T-helper 9 cell (primary cell): ENCODE results near the gene FAAH2.
"Not testable (repeated sequence)": the region's sequence is repeated elsewhere in the genome, so short reads cannot be mapped to it uniquely, and the experiment has no call there.

Source experiments
- DNase-seq: peaks from one replicate; pipeline ENCODE4 v3.0.0-alpha.2; 2020
- total RNA-seq, 2 donors: gene quantifications; one replicate each; lab custom pipeline; 2026; lab: John Stamatoyannopoulos, UW

The FAAH2 gene, protein sequence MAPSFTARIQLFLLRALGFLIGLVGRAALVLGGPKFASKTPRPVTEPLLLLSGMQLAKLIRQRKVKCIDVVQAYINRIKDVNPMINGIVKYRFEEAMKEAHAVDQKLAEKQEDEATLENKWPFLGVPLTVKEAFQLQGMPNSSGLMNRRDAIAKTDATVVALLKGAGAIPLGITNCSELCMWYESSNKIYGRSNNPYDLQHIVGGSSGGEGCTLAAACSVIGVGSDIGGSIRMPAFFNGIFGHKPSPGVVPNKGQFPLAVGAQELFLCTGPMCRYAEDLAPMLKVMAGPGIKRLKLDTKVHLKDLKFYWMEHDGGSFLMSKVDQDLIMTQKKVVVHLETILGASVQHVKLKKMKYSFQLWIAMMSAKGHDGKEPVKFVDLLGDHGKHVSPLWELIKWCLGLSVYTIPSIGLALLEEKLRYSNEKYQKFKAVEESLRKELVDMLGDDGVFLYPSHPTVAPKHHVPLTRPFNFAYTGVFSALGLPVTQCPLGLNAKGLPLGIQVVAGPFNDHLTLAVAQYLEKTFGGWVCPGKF
- total RNA-seq, result 11.1 to 15.1 reads per million in 2 donors

DNA sequence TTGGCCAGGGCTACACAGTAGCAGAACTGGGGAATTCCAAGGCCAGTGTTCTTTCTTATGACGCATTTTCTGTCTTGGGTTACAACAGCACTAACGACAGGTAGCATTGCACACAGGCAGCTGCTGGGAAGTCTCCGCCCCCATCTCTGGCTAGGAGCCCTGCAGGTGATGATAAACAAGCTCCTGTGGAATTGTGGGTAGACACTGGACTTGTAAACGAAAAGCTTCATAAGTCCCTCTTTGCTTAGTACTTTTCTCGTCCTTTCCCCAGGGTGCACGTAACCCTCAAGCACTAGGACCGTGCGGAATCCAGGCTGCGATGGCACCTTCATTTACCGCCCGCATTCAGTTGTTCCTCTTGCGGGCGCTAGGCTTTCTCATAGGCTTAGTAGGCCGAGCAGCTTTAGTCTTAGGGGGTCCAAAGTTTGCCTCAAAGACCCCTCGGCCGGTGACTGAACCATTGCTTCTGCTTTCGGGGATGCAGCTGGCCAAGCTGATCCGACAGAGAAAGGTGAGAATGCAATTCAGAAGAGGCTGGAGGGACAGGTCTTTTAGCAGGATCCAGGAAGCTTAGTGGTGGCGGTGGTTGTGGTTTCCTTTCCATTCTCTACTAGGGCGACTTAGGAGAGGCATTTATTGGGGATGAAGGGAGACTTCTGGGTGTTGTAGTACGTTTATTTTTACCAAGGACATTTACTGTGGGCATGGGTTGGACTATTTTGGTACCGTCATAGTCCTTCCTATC lies at the start of gene FAAH2:
FAAH2 (plus strand) TSS at position 200 of the 745 bp plus-strand sequence; CDS start at position 320, 120 bp downstream.
- peak; percentile 54 for DNase-seq

DNA sequence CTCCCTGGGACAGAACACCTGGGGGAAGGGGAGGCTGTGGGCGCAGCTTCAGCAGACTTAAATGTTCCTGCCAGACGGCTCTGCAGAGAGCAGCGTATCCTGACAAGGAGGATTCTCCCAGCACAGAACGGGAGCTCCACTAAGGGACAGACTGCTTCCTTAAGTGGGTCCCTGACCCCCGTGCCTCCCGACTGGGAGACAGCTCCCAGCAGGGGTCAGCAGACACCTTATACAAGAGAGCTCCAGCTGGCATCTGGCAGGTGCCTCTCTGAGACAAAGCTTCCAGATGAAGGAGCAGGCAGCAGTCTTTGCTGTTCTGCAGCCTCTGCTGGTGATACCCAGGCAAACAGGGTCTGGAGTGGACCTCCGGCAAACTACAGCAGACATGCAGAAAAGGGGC lies 44.5 kb upstream of the FAAH2 start:
- no peak for DNase-seq

DNA sequence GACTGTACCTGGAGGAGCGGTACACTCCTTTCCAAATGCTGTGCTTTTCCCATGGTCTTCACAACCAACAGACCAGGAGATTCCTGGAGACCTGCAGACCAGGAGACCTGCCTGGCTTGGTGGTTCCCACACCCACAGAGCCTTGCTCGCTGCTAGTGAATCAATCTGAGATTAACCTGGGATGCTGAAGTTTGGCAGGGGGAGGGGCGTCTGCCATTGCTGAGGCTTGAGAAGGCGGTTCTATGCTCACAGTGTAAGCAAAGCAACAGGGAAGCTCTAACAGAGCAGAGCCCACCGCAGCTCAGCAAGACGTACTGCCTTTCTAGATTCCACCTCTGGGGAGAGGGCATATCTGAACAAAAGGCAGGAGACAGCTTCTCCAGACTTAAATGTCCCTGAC lies 34.5 kb upstream of the FAAH2 start:
- no peak for DNase-seq

DNA sequence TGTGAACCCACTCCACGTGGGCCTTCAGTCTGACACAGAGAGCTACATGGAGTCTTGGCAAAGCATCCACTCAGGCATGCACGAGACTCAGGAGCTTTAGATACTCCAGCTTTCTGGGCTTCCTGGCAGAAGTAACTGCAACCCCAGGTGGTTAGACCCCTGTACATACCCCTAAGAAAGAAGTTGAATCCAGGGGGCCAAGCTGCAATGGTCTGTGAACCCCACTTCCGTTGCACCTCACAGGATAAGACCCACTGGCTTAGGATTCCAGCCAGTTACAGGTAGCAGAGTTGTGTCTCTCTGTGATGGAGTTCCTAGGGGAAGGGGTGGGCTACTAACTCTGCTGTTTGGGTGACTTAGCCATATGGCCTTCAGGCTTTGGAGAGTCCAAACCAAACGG lies 21.4 kb upstream of the FAAH2 start:
- DNase-seq, result no peak

DNA sequence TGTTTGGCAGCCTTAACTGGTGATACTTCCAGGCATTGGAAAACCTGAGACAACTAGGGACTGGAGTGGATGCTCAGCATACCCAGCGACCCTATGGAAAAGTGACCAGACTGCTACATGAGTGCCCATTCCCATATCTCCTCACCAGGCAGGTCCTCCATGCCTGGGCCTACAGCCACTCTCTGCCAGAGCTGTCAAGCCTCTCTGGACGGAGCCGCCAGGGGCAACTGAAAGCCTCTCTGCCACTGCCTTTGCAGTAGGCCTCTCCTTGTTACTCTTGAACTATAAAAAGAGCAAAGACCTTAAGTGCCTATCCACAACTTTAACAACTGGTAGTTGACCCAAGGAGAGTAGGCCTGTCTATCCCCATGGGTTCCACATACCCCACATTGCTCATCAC lies 20.2 kb upstream of the FAAH2 start:
- DNase-seq, result no peak

DNA sequence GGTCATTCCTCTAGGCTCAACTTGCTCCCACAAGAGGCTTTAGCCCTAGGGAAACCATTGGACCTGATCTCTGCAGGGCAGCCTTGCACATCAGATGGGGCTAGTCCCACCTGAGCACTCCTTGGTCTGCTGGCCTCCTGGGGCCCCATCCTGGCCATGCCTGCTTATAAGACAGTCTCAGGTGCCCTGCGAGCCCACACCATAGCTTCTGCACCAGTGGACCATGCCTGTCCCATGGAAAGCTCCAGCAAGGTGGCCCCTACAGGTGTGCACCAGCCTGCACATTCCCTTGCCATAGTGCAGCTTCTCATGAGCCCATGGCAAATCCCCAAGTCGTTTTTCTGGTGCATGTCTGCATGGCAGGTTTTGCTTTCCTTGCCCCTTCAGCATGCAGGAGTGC lies 19.6 kb upstream of the FAAH2 start:
- no peak for DNase-seq

DNA sequence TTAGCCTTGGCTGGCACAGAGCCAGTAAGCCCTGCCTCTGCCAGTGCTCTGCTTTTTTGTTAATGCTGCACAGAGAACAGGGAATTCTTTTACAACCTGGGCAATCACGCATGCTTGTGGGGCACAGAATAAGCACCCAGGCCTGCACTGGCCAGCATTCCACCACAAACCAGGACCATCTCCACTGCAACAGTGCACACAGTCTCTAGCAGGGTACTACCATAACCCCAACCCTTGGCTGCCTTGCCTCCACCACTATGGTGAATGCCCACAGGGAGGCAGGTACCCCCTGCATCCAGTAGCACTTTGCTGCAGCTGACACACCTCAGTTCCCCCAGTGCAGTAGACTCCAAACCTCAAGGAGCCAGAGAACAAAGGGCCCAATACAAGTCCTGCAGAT lies 19.2 kb upstream of the FAAH2 start:
- DNase-seq, result no peak

DNA sequence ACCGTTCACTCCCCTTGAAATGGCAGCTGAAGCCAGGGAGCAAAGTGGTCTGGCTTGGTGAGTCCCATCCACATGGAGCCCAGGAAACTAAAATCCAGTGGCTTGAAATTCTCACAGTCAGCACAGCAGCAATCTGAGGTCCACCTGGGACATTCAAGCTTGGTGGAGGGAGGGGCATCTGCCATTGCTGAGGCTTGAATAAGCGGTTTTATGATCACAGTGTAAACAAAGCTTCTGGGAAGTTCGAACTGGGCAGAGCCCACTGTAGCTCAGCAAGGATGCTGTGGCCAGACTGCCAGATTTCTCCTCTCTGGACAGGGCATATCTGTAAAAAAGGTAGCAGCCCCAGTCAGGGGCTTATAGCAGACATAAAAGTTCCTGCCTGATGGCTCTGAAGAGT lies 15.5 kb upstream of the FAAH2 start:
- DNase-seq, result no peak

DNA sequence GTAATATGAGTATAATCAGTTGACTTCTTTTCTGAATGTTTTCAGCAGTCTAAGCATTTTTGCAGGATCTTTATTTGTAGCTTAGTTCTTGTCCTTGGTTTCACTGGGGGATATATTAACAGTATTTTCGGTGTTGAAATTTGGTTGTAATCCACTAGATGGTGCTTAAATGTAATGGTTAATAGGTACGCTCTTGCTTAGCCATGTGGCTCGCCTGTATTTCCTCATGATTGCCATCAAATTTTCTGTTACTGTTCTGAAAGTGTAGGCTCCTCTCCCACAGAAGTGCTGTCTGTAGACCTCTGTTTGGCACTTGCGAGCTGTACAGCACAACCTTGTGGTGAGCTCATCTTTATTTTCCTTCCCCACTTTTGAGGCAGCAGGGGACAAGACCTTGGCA lies 3.9 kb upstream of the FAAH2 start:
- no peak for DNase-seq

DNA sequence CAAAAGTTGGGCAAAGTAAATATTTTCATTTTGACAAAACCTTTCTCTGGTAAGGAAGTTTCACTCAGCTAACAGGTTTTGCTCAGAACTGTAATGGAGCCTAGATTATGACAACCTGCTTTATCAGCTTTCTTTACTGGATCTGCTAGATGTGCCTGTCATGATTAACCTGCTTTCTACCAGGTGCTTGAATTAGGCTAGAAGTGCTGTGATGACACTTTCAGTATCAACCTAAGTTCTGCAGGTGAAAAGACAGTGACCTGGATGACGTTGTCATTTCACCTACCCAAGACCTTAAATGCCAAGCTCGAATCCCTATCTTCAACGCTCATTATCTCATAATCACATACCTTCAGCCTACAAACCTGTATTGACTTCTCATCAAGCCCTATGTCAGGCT lies 1.5 kb upstream of the FAAH2 start:
- DNase-seq, result no peak

DNA sequence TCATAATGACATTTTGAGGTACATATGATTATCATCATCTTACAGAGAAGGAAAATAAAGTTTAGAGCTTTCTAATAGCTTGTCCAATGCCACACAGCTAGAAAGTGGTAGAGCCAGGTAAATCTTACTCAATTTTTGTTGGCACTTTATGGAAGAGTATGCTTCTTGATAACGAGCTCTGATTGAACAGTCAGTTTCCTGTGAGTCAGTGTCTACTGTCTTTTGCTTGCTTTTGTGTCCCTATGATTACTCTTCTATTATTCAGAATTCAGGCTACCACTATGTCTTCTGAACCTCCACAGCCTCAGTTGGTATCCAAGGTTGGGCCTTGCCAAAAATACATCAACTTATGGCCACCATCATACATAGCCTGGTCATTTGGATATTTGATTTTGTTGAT lies 2.6 kb downstream of the FAAH2 start:
- no peak for DNase-seq

DNA sequence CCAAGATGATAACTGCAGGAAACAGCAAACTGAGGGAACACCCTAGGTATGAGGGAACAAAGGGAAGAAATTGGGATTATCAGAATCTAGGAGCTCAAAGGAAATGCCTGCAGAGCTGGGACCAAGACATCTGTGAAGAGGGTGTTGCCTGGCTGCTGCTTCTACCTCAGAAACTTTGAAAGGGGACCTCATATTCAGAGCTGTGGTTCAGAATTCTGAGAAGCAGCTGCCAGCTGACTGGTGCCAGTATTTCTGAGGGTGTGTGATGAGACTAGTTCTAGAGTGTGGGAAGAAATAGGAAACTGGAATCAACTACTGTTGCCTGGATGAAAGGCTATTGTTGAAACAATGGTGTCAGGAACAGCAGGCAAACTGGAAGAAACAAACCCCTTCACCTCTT lies 8.5 kb downstream of the FAAH2 start:
- DNase-seq, result no peak

DNA sequence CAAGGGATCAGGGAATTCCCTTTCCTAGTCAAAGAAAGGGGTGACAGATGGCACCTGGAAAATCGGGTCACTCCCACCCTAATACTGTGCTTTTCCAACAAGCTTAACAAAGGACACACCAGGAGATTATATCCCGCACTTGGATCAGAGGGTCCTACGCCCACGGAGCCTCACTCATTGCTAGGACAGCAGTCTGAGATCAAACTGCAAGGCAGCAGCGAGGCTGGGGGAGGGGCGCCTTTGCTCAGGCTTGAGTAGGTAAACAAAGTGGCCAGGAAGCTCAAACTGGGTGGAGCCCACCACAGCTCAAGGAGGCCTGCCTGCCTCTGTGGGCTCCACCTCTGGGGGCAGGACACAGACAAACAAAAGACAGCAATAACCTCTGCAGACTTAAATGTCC lies 9.2 kb downstream of the FAAH2 start:
- not testable (repeated sequence) for DNase-seq

DNA sequence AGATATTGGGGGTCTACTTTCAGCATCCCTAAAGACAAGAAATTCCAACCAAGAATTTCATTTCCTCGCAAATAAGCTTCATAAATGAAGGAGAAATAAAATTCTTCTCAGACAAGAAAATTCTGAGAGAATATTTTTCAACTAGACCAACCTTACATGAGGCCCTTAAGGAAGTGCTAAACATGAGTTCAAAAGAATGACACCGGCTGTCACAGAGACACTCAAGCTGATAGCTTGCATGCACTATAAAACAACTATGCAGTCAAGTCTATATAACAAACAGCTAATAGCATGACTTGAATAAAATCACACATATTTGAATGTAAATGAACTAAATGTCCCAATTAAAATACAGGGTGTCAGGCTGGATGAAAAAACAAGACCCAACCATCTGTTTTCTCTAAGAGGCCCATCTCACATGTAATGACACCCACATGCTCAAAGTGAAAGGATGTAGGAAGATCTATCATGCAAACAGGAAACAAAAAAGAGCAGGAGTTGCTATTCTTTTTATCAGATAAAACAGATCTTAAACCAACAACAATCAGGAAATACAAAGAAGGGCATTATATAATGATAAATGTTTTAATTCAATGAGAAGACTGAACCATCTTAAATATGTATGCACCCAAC lies 27.2 kb downstream of the FAAH2 start:
- DNase-seq, result no peak

DNA sequence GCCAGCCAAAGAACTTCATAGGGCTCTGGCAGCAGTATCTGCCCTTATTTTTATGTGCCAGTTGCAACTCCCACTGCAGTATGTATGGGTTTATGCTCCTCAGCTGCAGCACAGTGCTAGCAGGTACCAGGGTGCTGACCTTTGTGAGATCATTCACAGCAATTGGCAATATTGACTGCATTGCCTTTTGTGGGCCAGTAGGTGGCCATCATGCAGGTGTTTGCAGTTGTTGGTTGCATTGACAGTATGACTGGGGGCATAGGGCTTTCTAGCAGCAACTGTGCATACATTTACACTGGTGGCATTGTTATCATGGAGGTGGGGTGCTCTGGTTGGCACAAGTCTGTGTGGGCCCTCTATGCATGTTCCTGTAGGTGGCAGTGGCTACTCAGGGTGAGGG lies 42.5 kb downstream of the FAAH2 start:
- DNase-seq, result no peak

DNA sequence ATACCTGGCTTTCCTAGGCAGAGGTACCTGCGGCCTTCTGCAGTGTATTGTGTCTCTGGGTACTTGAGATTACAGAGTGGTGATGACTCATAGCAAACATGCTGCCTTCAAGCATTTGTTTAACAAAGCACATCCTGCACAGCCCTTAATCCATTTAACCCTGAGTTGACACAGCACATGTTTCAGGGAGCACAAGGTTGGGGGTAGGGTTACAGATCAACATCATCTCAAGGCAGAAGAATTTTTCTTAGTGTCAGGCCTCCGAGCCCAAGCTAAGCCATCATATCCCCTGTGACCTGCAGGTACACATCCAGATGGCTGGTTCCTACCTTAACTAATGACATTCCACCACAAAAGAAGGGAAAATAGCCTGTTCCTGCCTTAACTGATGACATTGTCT lies 49.3 kb downstream of the FAAH2 start:
- not testable (repeated sequence) for DNase-seq

DNA sequence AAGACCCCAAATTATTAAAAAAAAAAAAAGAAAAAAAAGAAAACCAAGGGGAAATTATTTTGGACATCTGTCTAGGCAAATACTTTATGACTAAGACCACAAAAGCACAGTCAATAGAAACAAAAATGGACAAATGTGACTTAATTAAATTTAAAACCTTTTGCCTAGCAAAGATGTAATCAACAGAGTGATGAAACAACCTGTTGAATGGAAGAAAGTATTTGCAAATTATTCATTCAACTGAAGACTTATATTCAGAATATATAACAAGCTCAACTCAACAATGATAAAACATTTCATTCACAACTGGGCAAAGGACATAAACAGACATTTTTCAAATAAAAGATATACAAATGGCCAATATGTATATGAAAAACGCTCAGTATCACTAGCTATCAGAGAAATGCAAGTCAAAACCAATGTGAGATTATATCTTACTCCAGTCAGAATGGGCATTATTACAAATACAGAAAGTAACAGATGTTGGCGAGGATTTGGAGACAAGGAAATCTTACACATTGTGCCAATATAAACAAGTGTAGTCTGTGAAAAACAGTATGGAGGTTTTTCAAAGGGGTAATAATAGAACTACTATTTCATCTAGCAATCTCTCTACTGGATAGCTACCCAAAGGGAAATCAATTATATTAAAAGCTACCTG lies 67.1 kb downstream of the FAAH2 start:
- DNase-seq, result no peak

DNA sequence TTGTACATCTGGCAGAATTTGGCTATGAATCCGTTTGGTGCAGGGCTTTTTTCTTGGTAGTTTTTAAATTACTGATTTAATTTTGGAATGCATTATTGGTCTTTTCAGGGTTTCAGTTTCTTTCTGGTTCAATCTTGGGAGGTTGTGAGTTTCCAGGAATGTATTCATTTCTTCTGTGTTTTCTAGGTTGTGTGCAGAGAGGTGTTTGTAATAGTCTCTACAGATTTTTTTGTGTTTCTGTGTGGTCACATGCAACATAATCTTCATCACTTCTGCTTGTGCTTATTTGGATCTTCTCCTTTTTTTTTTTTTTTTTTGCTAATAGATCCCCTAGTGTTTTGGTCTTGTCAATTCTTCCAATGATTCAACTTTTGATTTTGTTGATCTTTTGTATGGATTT lies 77.6 kb downstream of the FAAH2 start:
- no peak for DNase-seq

DNA sequence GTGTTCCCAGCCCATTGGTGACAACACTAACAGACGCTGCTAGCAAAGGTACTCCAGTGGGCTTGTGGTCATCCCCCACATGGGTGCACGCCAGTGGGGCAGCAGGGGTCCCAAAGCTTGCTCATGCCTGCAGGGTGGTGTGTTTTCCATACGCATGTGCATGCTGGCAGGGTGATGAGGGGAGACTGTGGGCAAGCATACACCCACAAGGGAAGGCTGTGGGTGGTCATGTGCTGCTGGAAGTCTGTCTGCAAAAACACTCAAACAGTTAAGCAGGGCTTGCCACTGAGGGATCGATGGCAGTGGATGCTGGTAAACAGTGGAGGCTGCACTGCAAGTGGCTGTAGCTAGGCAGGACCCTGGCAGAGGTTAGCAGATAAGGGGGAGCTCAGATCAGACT lies 79.9 kb downstream of the FAAH2 start:
- DNase-seq, result no peak

DNA sequence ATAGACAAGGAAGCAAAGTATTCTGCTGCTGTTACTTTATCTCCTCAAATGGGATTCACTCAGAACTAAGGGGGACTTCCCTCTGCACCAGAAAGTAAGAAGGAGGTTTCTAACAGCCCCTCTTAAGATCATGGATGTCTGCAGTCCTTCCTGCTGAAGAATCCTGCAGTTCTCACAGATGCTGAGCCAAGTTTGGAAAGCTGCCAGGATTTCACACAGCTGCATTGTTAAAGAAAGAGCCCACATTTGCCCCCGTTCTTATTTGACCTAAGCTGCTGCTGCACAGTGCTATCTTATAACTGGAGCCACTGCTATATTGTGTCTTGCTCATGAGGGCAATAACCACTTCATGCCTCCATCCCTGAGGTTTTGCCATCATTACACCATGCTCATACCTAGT lies 81.1 kb downstream of the FAAH2 start:
- DNase-seq, result no peak

DNA sequence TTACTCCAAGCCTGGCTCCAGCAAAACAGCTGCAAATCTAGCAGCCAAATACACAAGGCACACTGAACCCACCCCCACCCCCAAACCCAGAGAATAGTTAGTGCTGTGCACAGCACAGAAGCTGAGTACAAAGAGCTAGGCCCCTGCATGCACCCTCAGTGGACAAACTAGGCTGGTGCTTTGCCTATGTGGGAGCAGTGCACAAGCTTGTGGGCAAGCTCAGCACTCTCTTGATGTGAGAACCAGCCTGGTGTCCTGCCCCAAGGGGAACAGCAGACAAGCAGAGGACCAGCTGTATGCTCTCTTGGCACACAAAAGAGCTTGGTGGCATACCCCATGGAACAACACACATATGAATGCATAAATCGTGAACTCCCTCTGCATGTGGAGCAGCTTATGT lies 81.7 kb downstream of the FAAH2 start:
- DNase-seq, result no peak

DNA sequence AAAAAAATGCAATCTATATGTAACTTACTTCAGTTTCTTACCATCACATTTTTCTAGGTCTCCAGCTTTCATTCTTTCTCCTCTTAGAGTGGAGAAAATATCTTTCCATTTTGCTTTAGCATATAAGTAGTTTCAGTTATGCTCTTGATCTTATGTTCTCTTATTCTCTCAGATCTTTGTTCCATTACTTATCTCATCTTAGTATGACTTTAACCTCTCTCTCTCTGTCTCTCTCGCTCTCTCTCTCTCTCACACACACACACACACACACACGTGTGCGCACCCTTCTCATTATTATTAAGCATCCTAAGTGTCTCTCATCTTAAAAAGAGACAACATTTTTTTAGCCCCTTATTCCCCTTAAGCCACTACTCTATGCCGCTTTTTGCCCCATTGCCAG lies 92.8 kb downstream of the FAAH2 start:
- no peak for DNase-seq
